Esophagus squamous epithelium (tissue), 5 donors: Measurements from ENCODE around the gene ABCC12. TPM values are rescaled to one million over a fixed set of nuclear protein-coding genes. Genes with fewer than 3 reads are reported as not detected.
A peak's percentile ranks its signal among the peaks of the same experiment; 100 is the strongest.

Source experiments
- DNase-seq: peaks from one replicate; lab custom pipeline; 2025; lab: John Stamatoyannopoulos, UW
- H3K27ac ChIP-seq, 4 donors: fragments of 200-600 bp; sonication (generic); one replicate each; pipeline ENCODE4 v1.5.1; 2016 to 2019; ENCODE audit warnings: mild to moderate bottlenecking in 1 of 4
- H3K27me3 ChIP-seq, 4 donors: fragments of 200-600 bp; sonication (generic); 1 replicate in 3 of 4; 2 replicates in 1 of 4; pipeline versions ENCODE4 v1.5.1 to v1.6.0; 2017 to 2021; ENCODE audit warnings: antibody characterized with exemption in 1 of 4
- H3K36me3 ChIP-seq, 3 donors: fragments of 200-600 bp; sonication (generic); one replicate each; pipeline ENCODE4 v1.5.1; 2016 to 2019
- H3K4me1 ChIP-seq, 3 donors: fragments of 200-600 bp; sonication (generic); one replicate each; pipeline ENCODE4 v1.5.1; 2017 to 2019
- H3K4me3 ChIP-seq, 4 donors: fragments of 200-600 bp; sonication (generic); 1 replicate in 3 of 4; 2 replicates in 1 of 4; pipeline ENCODE4 v1.5.1; 2016 to 2019; ENCODE audit warnings: mild to moderate bottlenecking in 2 of 4, moderate library complexity in 1 of 4
- H3K9me3 ChIP-seq, 3 donors: fragments of 200-600 bp; sonication (generic); one replicate each; pipeline ENCODE4 v1.5.1; 2016 to 2019
- CTCF ChIP-seq, 6 experiments: fragments of 450-650 bp in 4 of 6; fragments of 200-600 bp in 2 of 6; sonication (generic) in 2 of 6; IDR thresholded peaks; one replicate each; pipeline ENCODE4 v1.5.1; 2016 to 2019; ENCODE audit warnings: antibody characterized with exemption in 6 of 6, mild to moderate bottlenecking in 4 of 6, moderate library complexity in 4 of 6
- POLR2A ChIP-seq, 4 donors: fragments of 450-650 bp; IDR thresholded peaks; one replicate each; pipeline ENCODE4 v1.6.1; 2017; ENCODE audit warnings: antibody characterized with exemption in 4 of 4, mild to moderate bottlenecking in 4 of 4, moderate library complexity in 3 of 4
- WGBS, 2 donors: methylation state at CpG; one replicate each; pipeline ENCODE4 v1.1.5; 2018; 5-methylcytosine and 5-hydroxymethylcytosine counted together
- intact Hi-C: fragments of 100-400 bp; cut with DNase I; formaldehyde crosslinking; loops from one replicate; pipeline ENCODE4 v1.15.0; 2022
- total RNA-seq, 4 donors: library from RNA; depleted of rRNA; stranded (reverse); fragments of >200 nt; gene quantifications; one replicate each; pipeline ENCODE4 v1.1.0, GENCODE V29; 2016
- donor health status: DM: yes; HTN: yes; CAD: no.

The ABCC12 gene
- total RNA-seq, 4 donors from 2014 or later, result not detected

DNA sequence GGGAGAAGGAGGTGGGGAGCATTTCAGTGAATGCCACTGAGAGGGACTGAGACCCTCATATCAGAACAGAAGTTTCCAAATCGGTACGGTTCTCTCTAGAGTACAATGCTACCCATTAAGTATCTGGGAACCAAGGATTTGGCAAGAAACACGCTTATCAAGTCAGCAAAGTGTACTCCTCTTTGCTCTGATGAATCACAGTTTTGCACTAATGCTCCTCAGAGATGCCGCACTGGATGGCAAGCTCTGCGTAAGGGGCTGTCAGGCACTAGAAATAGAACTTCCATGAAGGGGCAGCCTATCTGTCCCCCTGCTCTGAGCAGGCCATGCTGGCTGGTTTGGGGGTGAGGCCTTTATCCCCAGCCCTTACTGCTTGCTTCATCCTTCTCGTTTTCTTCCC is 4.8 kb upstream of the ABCC12 start:
- 79 to 85% methylated on average over 6 of the region's 6 CpGs for WGBS, 2 donors
- Histone ChIP-seq H3K9me3 (no peaks in the 10 kb centered on the region), H3K36me3 (no peaks in the 10 kb centered on the region), H3K27ac (no peak overlapping the region), H3K27me3 (peaks cover 0 to 21% (median 0%) of the 10 kb centered on the region in 4 donors), H3K4me1 (peaks cover 3 to 18% (median 4%) of the 10 kb centered on the region in 3 donors), H3K4me3 (no peak overlapping the region)
- TF ChIP-seq CTCF (IDR thresholded peaks at IDR 0.05), result no peak
- TF ChIP-seq POLR2A (IDR thresholded peaks at IDR 0.05), result no peak
- no peak for DNase-seq
- intact Hi-C loops, result loop anchor here (5.0 to 10.0 kb wide), 2 partner anchors 1018 to 1206 kb away; partner anchors contain the start of gene NETO2

GRCh38 chr16:48158296-48158695 is 2.5 kb upstream of the ABCC12 start:
- H3K36me3 ChIP-seq, result no peaks in the 10 kb centered on the region
- H3K4me1 ChIP-seq, result peaks cover 3 to 6% (median 4%) of the 10 kb centered on the region in 3 donors
- TF ChIP-seq POLR2A (IDR thresholded peaks at IDR 0.05) (no peak), CTCF (IDR thresholded peaks at IDR 0.05) (no peak)
- H3K4me3 ChIP-seq, result no peak overlapping the region
- no peak overlapping the region for H3K27ac ChIP-seq
- WGBS, 2 donors, result 19 to 33% methylated on average over 3 to 4 of the region's 4 CpGs
- H3K9me3 ChIP-seq, result no peaks in the 10 kb centered on the region
- peaks cover 0 to 32% (median 0%) of the 10 kb centered on the region in 4 donors for H3K27me3 ChIP-seq
- DNase-seq, result no peak
- intact Hi-C loops, result loop anchor here (10.0 kb wide), 1 partner anchor 1123 kb away; no protein-coding TSS in a partner anchor

DNA sequence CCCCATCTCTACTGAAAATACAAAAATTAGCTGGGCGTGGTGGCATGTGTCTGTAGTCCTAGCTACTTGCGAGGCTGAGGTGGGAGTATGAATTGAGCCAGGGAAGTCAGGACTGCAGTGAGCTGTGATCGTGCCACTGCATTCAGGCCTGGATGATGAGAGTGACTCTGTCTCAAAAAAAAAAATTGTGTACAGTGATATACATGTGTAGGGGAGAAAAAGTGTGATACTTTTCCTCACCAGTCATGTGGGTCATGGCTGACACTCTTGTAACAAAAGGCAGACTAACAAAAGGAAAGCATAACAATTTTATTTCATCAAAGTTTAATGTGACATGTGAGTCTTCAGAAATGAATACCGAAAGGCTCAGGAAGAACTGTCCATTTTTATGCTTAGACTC is 2.0 kb upstream of the ABCC12 start:
- Histone ChIP-seq H3K4me1 (peaks cover 3 to 6% (median 4%) of the 10 kb centered on the region in 3 donors), H3K27ac (no peak overlapping the region), H3K27me3 (peaks cover 0 to 32% (median 0%) of the 10 kb centered on the region in 4 donors), H3K4me3 (no peak overlapping the region), H3K9me3 (no peaks in the 10 kb centered on the region), H3K36me3 (no peaks in the 10 kb centered on the region)
- TF ChIP-seq POLR2A (IDR thresholded peaks at IDR 0.05) (no peak), CTCF (IDR thresholded peaks at IDR 0.05) (no peak)
- 67 to 73% methylated on average over 4 of the region's 4 CpGs for WGBS, 2 donors
- intact Hi-C loops, result loop anchor here (10.0 kb wide), 1 partner anchor 1123 kb away; no protein-coding TSS in a partner anchor
- DNase-seq, result no peak

DNA sequence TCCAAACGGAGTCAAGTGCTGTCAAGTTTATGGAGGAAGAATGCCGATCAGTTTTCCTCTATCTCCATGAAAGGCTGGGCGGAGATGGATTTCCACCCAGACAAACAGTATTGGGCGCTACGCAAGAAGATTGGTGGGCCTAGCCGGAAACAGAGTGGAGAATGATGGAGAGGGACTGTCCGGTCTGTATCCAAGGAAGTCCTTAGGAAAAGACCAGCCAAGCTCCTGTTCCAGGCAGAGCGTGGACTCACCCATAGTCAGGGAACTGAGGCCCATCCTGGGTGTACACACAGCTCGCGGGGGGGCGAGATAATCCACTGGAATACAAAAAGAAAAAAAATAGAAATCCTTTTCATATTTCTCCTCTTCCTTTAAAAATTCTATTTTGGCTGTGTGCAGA is 1.5 kb upstream of the ABCC12 start:
- no peaks in the 10 kb centered on the region for H3K36me3 ChIP-seq
- no peaks in the 10 kb centered on the region for H3K9me3 ChIP-seq
- WGBS, 2 donors, result 73 to 79% methylated on average over 6 to 10 of the region's 11 CpGs
- H3K4me3 ChIP-seq, result no peak overlapping the region
- H3K27me3 ChIP-seq, result peaks cover 0 to 36% (median 0%) of the 10 kb centered on the region in 4 donors
- H3K27ac ChIP-seq, result no peak overlapping the region
- peaks cover 3 to 6% (median 4%) of the 10 kb centered on the region in 3 donors for H3K4me1 ChIP-seq
- no peak for TF ChIP-seq POLR2A (IDR thresholded peaks at IDR 0.05)
- TF ChIP-seq CTCF (IDR thresholded peaks at IDR 0.05), result no peak
- DNase-seq, result no peak
- intact Hi-C loops, result loop anchor here (10.0 kb wide), 1 partner anchor 1123 kb away; no protein-coding TSS in a partner anchor

GRCh38 chr16:48156790-48157209 is 1.0 kb upstream of the ABCC12 start:
- Histone ChIP-seq H3K9me3 (no peaks in the 10 kb centered on the region), H3K27ac (no peak overlapping the region), H3K27me3 (peaks cover 0 to 40% (median 0%) of the 10 kb centered on the region in 4 donors), H3K4me1 (peaks cover 3 to 6% (median 4%) of the 10 kb centered on the region in 3 donors), H3K4me3 (no peak overlapping the region), H3K36me3 (no peaks in the 10 kb centered on the region)
- intact Hi-C loops, result loop anchor here (10.0 kb wide), 1 partner anchor 1122 kb away; no protein-coding TSS in a partner anchor
- peak; percentile 80 to 94 (median 86) for TF ChIP-seq CTCF (IDR thresholded peaks at IDR 0.05)
- TF ChIP-seq POLR2A (IDR thresholded peaks at IDR 0.05), result no peak
- WGBS, 2 donors, result 12 to 14% methylated on average over 9 to 16 of the region's 16 CpGs
- DNase-seq, result peak; percentile 31
